ENCODE data around the gene PDZK1IP1.

GRCh38 chr1:47178654-47179016 lies 11.2 kb downstream of the PDZK1IP1 start:
- TF ChIP-seq SP1 (IDR thresholded peaks at IDR 0.05), result no peak
- TF ChIP-seq, protein P1, sequence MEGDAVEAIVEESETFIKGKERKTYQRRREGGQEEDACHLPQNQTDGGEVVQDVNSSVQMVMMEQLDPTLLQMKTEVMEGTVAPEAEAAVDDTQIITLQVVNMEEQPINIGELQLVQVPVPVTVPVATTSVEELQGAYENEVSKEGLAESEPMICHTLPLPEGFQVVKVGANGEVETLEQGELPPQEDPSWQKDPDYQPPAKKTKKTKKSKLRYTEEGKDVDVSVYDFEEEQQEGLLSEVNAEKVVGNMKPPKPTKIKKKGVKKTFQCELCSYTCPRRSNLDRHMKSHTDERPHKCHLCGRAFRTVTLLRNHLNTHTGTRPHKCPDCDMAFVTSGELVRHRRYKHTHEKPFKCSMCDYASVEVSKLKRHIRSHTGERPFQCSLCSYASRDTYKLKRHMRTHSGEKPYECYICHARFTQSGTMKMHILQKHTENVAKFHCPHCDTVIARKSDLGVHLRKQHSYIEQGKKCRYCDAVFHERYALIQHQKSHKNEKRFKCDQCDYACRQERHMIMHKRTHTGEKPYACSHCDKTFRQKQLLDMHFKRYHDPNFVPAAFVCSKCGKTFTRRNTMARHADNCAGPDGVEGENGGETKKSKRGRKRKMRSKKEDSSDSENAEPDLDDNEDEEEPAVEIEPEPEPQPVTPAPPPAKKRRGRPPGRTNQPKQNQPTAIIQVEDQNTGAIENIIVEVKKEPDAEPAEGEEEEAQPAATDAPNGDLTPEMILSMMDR (IDR thresholded peaks at IDR 0.05; ENCODE audit: low read depth, low read length, missing input control), result no peak
- TF ChIP-seq YY1 (IDR thresholded peaks at IDR 0.05), result no peak
- no peak for TF ChIP-seq MAX (IDR thresholded peaks at IDR 0.05)
- no peak for TF ChIP-seq ATF3 (IDR thresholded peaks at IDR 0.05)
- TF ChIP-seq, protein P2, sequence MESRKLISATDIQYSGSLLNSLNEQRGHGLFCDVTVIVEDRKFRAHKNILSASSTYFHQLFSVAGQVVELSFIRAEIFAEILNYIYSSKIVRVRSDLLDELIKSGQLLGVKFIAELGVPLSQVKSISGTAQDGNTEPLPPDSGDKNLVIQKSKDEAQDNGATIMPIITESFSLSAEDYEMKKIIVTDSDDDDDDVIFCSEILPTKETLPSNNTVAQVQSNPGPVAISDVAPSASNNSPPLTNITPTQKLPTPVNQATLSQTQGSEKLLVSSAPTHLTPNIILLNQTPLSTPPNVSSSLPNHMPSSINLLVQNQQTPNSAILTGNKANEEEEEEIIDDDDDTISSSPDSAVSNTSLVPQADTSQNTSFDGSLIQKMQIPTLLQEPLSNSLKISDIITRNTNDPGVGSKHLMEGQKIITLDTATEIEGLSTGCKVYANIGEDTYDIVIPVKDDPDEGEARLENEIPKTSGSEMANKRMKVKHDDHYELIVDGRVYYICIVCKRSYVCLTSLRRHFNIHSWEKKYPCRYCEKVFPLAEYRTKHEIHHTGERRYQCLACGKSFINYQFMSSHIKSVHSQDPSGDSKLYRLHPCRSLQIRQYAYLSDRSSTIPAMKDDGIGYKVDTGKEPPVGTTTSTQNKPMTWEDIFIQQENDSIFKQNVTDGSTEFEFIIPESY (IDR thresholded peaks at IDR 0.05), result no peak
- no peak for TF ChIP-seq FOXA1 (IDR thresholded peaks at IDR 0.05)
- TF ChIP-seq REST (IDR thresholded peaks at IDR 0.05), result no peak
- TF ChIP-seq TAF1 (conservative IDR thresholded peaks at IDR 0.05), result no peak
- TF ChIP-seq JUND (IDR thresholded peaks at IDR 0.05), result no peak
- no peak for TF ChIP-seq GABPA (IDR thresholded peaks at IDR 0.05 in 1 of 2, conservative IDR thresholded peaks at IDR 0.05 in 1 of 2)
- TF ChIP-seq RXRA (IDR thresholded peaks at IDR 0.05), result no peak
- no peak for TF ChIP-seq RAD21 (IDR thresholded peaks at IDR 0.05)
